CD14-positive monocyte (primary cell): ENCODE results near the gene EGFLAM. TPM values are rescaled to one million over a fixed set of nuclear protein-coding genes. Genes with fewer than 3 reads are reported as not detected.

Experiments
- DNase-seq, 3 donors: peaks; one replicate each; pipeline ENCODE4 v3.0.0-alpha.2; 2011 to 2022
- H2AFZ ChIP-seq: 2 replicates; pipeline ENCODE4 v1.6.0; 2012; ENCODE audit warnings: mild to moderate bottlenecking, low read depth, low read length, inconsistent platforms; ENCODE audit not compliant: insufficient read depth, poor library complexity, severe bottlenecking
- H3K27ac ChIP-seq, 2 donors: 1 replicate in 1 of 2; 2 replicates in 1 of 2; pipeline ENCODE4 v1.5.1; 2012 to 2013; ENCODE audit warnings: low read length in 2 of 2, control low read depth in 1 of 2, inconsistent platforms in 1 of 2, low read depth in 1 of 2, mild to moderate bottlenecking in 1 of 2
- H3K27me3 ChIP-seq, 2 donors: one replicate each; pipeline versions ENCODE4 v1.6.0 to v1.6.1; 2011 to 2013; ENCODE audit warnings: low read length in 2 of 2; ENCODE audit not compliant: control insufficient read depth in 2 of 2, insufficient read depth in 2 of 2
- H3K36me3 ChIP-seq, 2 donors: replicated peaks in 1 of 2; 1 replicate in 1 of 2; 2 replicates in 1 of 2; pipeline versions ENCODE4 v1.5.1 to v1.6.1; 2012 to 2013; ENCODE audit warnings: low read length in 2 of 2, control low read depth in 1 of 2, inconsistent platforms in 1 of 2, mild to moderate bottlenecking in 1 of 2; ENCODE audit not compliant: insufficient read depth in 2 of 2, control insufficient read depth in 1 of 2
- H3K4me1 ChIP-seq, 2 donors: 1 replicate in 1 of 2; 2 replicates in 1 of 2; pipeline versions ENCODE4 v1.5.1 to v1.6.1; 2012 to 2013; ENCODE audit warnings: low read length in 2 of 2, control low read depth in 1 of 2, inconsistent platforms in 1 of 2, mild to moderate bottlenecking in 1 of 2, moderate library complexity in 1 of 2; ENCODE audit not compliant: insufficient read depth in 2 of 2, control insufficient read depth in 1 of 2
- H3K4me2 ChIP-seq: replicated peaks from 2 replicates; pipeline ENCODE3; 2012; ENCODE audit warnings: low read length, moderate library complexity, mild to moderate bottlenecking; ENCODE audit not compliant: poor library complexity, severe bottlenecking; ENCODE audit errors: extremely low read depth
- H3K4me3 ChIP-seq, 3 experiments: fragments of 200-600 bp in 1 of 3; sonication (generic) in 1 of 3; replicated peaks in 1 of 3; 1 replicate in 2 of 3; 2 replicates in 1 of 3; pipeline ENCODE4 v1.5.1; 2011 to 2013; ENCODE audit warnings: low read length in 3 of 3, mild to moderate bottlenecking in 3 of 3, control low read depth in 2 of 3, low read depth in 2 of 3, inconsistent platforms in 1 of 3, moderate library complexity in 1 of 3
- H3K79me2 ChIP-seq: 2 replicates; pipeline ENCODE4 v1.6.0; 2012; ENCODE audit warnings: mild to moderate bottlenecking, control low read depth, inconsistent platforms, low read length, moderate library complexity; ENCODE audit not compliant: insufficient read depth
- H3K9ac ChIP-seq: 2 replicates; pipeline ENCODE4 v1.6.0; 2017; ENCODE audit warnings: low read length, mild to moderate bottlenecking; ENCODE audit not compliant: insufficient read depth, poor library complexity, severe bottlenecking
- H3K9me3 ChIP-seq, 2 donors: replicated peaks in 1 of 2; 1 replicate in 1 of 2; 2 replicates in 1 of 2; pipeline versions ENCODE4 v1.5.1 to v1.6.1; 2012 to 2013; ENCODE audit warnings: low read length in 2 of 2, control low read depth in 1 of 2; ENCODE audit not compliant: control insufficient read depth in 1 of 2, insufficient read depth in 1 of 2
- H4K20me1 ChIP-seq: 2 replicates; pipeline ENCODE4 v1.6.0; 2012; ENCODE audit warnings: mild to moderate bottlenecking, low read length, control low read depth, moderate library complexity; ENCODE audit not compliant: insufficient read depth
- H3K27ac Mint-ChIP-seq, 7 donors: one replicate each; pipeline ENCODE4 v1.8.0; 2020; ENCODE audit warnings: mild to moderate bottlenecking in 7 of 7, mixed read lengths in 7 of 7, moderate library complexity in 6 of 7, inconsistent platforms in 2 of 7
- H3K27me3 Mint-ChIP-seq, 3 donors: one replicate each; pipeline ENCODE4 v1.8.0; 2021 to 2022; ENCODE audit warnings: low read depth in 3 of 3, mild to moderate bottlenecking in 3 of 3, mixed read lengths in 3 of 3, moderate library complexity in 3 of 3, inconsistent platforms in 1 of 3
- H3K36me3 Mint-ChIP-seq, 2 donors: one replicate each; pipeline ENCODE4 v1.8.0; 2020; ENCODE audit warnings: mixed read lengths in 2 of 2, inconsistent platforms in 1 of 2, mild to moderate bottlenecking in 1 of 2
- H3K4me1 Mint-ChIP-seq: one replicate; pipeline ENCODE4 v1.8.0; 2020; ENCODE audit warnings: mild to moderate bottlenecking, mixed read lengths
- H3K4me3 Mint-ChIP-seq, 2 donors: one replicate each; pipeline ENCODE4 v1.8.0; 2020; ENCODE audit warnings: mild to moderate bottlenecking in 2 of 2, mixed read lengths in 2 of 2, moderate library complexity in 1 of 2
- H3K9me3 Mint-ChIP-seq, 7 donors: one replicate each; pipeline ENCODE4 v1.8.0; 2020 to 2022; ENCODE audit warnings: mixed read lengths in 7 of 7, mild to moderate bottlenecking in 6 of 7, moderate library complexity in 6 of 7, inconsistent platforms in 2 of 7
- WGBS: methylation state at CpG from one replicate; pipeline ENCODE4 v1.1.5; 2013; ENCODE audit warnings: missing lambda C conversion rate; ENCODE audit not compliant: insufficient coverage; 5-methylcytosine and 5-hydroxymethylcytosine counted together
- intact Hi-C, 2 donors: fragments of 100-400 bp; cut with micrococcal nuclease; formaldehyde crosslinking; loops; one replicate each; pipeline versions ENCODE4 v1.15.0 to v1.15.1; 2023
- polyA plus RNA-seq, 3 donors: library from polyadenylated mRNA; depleted of rRNA in 1 of 3; unstranded in 2 of 3; stranded (reverse) in 1 of 3; fragments of 300-500 nt in 2 of 3; fragments of >200 nt in 1 of 3; fragmentation: Illumina TruSeq in 2 of 3; gene quantifications; 1 replicate in 2 of 3; 2 replicates in 1 of 3; pipeline ENCODE4 v1.2.3, GENCODE V29; 2012 to 2021
- TF ChIP-seq, protein P1 (sequence below): fragments of 200-600 bp; IDR thresholded peaks from one replicate; pipeline ENCODE4 v1.8.0; 2022; ENCODE audit warnings: antibody characterized with exemption, mild to moderate bottlenecking

Gene EGFLAM
- polyA plus RNA-seq, 3 donors, result not detected

DNA sequence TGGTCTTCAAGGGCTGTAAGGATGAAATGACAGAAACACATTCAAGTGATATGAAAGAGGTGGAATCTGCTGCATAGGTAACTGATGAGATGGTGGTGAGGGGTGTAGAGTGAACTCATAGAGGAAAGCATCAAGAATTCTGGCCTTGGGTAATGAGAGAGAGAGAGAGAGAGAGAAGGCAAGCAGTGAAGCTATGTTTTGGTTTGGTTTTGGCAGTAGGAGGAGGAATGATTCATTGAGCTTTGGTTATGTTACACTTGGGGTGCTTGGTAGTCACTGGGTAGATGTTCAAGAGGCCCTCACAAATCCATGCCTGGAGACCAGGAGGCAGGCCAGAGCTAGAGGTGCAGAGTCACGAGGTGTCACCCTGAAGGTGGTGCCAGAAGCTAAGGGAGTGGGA lies 89.5 kb downstream of the EGFLAM start:
- Mint-ChIP-seq H3K4me3 (no peak overlapping the region), H3K36me3 (no peaks in the 10 kb centered on the region), H3K27ac (no peak overlapping the region), H3K27me3 (peaks cover 3 to 7% (median 3%) of the 10 kb centered on the region in 3 donors), H3K9me3 (peaks cover 0 to 13% (median 0%) of the 10 kb centered on the region in 7 donors), H3K4me1 (no peaks in the 10 kb centered on the region)
- H2AFZ ChIP-seq, result no peak overlapping the region
- no peaks in the 10 kb centered on the region for H3K36me3 ChIP-seq
- H4K20me1 ChIP-seq, result no peaks in the 10 kb centered on the region
- H3K79me2 ChIP-seq, result no peaks in the 10 kb centered on the region
- no peaks in the 10 kb centered on the region for H3K9me3 ChIP-seq
- WGBS, result 85% methylated on average over 1 of the region's 1 CpG
- intact Hi-C loops, result no loop called here
- H3K4me1 ChIP-seq, result no peaks in the 10 kb centered on the region
- TF ChIP-seq, protein P1, sequence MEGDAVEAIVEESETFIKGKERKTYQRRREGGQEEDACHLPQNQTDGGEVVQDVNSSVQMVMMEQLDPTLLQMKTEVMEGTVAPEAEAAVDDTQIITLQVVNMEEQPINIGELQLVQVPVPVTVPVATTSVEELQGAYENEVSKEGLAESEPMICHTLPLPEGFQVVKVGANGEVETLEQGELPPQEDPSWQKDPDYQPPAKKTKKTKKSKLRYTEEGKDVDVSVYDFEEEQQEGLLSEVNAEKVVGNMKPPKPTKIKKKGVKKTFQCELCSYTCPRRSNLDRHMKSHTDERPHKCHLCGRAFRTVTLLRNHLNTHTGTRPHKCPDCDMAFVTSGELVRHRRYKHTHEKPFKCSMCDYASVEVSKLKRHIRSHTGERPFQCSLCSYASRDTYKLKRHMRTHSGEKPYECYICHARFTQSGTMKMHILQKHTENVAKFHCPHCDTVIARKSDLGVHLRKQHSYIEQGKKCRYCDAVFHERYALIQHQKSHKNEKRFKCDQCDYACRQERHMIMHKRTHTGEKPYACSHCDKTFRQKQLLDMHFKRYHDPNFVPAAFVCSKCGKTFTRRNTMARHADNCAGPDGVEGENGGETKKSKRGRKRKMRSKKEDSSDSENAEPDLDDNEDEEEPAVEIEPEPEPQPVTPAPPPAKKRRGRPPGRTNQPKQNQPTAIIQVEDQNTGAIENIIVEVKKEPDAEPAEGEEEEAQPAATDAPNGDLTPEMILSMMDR, result no peak
- H3K9ac ChIP-seq, result no peak overlapping the region
- no peaks in the 10 kb centered on the region for H3K27me3 ChIP-seq
- no peak for DNase-seq
- no peak overlapping the region for H3K4me3 ChIP-seq
- H3K27ac ChIP-seq, result no peak overlapping the region
- H3K4me2 ChIP-seq, result no peak overlapping the region

DNA sequence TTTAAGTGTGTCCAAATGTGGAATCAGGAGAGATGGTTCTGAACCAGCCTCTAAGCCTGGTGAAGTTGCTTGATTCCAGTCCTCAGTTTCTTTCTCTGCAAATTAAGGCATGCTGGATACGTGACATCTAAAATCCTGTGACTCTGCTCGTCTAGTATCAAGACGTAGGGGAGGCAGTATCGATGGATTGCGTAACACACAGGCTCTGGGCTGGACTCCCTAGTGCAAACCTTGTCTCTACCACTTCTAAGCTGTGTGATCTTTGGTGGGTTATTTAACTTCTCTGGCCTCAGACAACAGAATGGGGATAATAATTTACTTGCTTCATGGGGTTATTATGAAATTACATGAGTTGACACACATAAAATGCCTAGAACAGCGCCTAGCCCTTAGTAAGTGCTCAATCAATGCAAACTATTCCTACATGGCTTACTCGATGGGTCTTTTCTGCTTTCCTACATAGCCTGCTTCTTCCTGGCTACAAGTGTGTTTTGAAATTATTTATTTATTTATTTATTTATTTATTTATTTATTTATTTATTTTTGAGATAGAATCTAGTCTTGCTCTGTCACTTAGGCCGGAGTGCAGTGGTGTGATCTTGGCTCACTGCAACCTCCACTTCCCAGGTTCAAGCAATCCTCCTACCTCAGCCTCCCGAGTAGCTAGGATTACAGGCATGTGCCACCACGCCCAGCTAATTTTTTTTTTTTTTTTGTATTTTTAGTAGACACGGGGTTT lies 102.1 kb downstream of the EGFLAM start:
- WGBS, result 85% methylated on average over 5 of the region's 11 CpGs
- Mint-ChIP-seq H3K36me3 (no peaks in the 10 kb centered on the region), H3K4me3 (no peak overlapping the region), H3K27me3 (peaks cover 0 to 10% (median 0%) of the 10 kb centered on the region in 3 donors), H3K4me1 (no peaks in the 10 kb centered on the region), H3K9me3 (peaks cover 0 to 5% (median 0%) of the 10 kb centered on the region in 7 donors), H3K27ac (no peak overlapping the region)
- no peaks in the 10 kb centered on the region for H3K9me3 ChIP-seq
- no peaks in the 10 kb centered on the region for H3K79me2 ChIP-seq
- H3K4me3 ChIP-seq, result no peak overlapping the region
- H3K27me3 ChIP-seq, result no peaks in the 10 kb centered on the region
- no peak overlapping the region for H3K4me2 ChIP-seq
- no peak overlapping the region for H3K9ac ChIP-seq
- DNase-seq, result no peak
- H2AFZ ChIP-seq, result no peak overlapping the region
- no peaks in the 10 kb centered on the region for H4K20me1 ChIP-seq
- H3K4me1 ChIP-seq, result no peaks in the 10 kb centered on the region
- H3K36me3 ChIP-seq, result no peaks in the 10 kb centered on the region
- intact Hi-C loops, result no loop called here
- TF ChIP-seq, protein P1, result no peak
- no peak overlapping the region for H3K27ac ChIP-seq
